Adrenal gland (tissue), 5 donors: Measurements from ENCODE around the gene HMBS.

Experiments
- CTCF ChIP-seq, 6 experiments: fragments of 450-650 bp in 4 of 6; fragments of 200-600 bp in 2 of 6; sonication (generic) in 1 of 6; IDR thresholded peaks; 1 replicate in 5 of 6; 2 replicates in 1 of 6; pipeline versions ENCODE4 v1.5.1 to v1.8.0; 2016 to 2021; ENCODE audit warnings: antibody characterized with exemption in 6 of 6, mild to moderate bottlenecking in 2 of 6, moderate library complexity in 1 of 6
- POLR2A ChIP-seq, 2 donors: fragments of 450-650 bp; IDR thresholded peaks; one replicate each; pipeline ENCODE4 v1.6.1; 2017; ENCODE audit warnings: antibody characterized with exemption in 2 of 2, mild to moderate bottlenecking in 2 of 2, moderate library complexity in 1 of 2
- donor health status: DM: no; HTN: no; CAD: no.

- TF ChIP-seq CTCF (IDR thresholded peaks at IDR 0.05) (no peak), POLR2A (IDR thresholded peaks at IDR 0.05) (no peak)
These were observed 31.5 kb downstream of the HMBS start for GRCh38 chr11:119116235-119116594.
